GM12872 (cell line): ENCODE measurements around the gene GRIK1.

Source experiments
- TF ChIP-seq, protein P1 (sequence below): IDR thresholded peaks from 3 replicates; pipeline ENCODE4 v1.5.1; 2011; ENCODE audit warnings: low read depth, mild to moderate bottlenecking, low read length, moderate library complexity; ENCODE audit not compliant: insufficient read depth

The GRIK1 gene

GRCh38 chr21:29821230-29821629 is 118.6 kb downstream of the GRIK1 start:
- TF ChIP-seq, protein P1, sequence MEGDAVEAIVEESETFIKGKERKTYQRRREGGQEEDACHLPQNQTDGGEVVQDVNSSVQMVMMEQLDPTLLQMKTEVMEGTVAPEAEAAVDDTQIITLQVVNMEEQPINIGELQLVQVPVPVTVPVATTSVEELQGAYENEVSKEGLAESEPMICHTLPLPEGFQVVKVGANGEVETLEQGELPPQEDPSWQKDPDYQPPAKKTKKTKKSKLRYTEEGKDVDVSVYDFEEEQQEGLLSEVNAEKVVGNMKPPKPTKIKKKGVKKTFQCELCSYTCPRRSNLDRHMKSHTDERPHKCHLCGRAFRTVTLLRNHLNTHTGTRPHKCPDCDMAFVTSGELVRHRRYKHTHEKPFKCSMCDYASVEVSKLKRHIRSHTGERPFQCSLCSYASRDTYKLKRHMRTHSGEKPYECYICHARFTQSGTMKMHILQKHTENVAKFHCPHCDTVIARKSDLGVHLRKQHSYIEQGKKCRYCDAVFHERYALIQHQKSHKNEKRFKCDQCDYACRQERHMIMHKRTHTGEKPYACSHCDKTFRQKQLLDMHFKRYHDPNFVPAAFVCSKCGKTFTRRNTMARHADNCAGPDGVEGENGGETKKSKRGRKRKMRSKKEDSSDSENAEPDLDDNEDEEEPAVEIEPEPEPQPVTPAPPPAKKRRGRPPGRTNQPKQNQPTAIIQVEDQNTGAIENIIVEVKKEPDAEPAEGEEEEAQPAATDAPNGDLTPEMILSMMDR = no peak

DNA sequence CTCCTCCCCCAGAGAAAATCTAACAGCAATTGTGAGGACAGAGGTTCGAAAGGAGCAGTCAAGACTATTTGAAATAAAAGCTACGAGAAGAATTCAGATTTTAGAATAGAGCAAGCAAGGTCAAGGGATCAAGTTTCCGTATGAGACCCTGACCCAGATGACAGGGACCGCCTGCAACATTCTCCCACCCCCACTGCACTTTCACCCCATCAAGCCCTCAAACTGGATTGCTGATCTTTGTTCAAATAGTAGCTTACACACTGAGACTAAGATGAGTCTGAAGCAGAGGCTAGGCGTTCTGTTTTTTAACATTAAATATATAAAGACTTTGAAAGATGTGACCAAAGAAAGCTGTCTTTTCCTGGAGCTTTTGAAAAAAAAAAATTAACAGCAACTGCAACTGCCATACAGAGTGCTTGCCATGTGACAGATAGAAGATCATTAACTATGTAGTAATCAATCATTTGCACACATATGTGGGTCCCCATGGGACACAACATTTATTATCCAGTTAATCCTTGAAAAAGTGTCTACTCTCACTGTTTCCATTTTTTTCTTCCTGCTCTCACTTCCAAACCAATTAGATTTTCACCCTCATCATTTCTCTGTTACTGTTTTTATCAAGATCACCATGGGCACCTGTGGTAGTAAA is 120.0 kb downstream of the GRIK1 start:
- TF ChIP-seq, protein P1 = no peak

DNA sequence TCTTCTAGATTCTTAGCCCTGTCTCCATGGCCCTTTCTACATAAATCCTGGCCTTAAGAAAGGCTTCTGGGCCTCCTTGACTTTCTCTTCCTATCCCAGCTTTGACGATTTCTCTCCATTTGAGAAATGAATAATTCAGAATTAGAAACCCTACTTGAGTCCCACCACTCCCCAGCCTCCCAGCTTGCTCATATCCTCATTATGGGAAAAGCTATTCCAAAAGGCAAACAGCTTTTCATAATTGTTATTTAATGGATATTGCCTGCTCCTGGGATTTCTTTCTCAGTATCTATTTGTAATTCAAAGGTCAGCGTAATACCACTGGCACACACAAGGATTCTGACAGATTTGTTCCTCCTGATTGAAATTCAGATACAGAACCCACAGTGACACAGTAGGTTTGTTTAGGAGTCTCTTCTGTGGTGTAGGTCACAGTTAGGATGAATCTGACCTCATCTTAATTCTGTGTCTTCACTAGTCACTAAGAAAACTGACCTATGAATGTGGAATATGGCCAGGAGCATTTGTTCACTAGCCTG is 121.3 kb downstream of the GRIK1 start:
- TF ChIP-seq, protein P1 = no peak

DNA sequence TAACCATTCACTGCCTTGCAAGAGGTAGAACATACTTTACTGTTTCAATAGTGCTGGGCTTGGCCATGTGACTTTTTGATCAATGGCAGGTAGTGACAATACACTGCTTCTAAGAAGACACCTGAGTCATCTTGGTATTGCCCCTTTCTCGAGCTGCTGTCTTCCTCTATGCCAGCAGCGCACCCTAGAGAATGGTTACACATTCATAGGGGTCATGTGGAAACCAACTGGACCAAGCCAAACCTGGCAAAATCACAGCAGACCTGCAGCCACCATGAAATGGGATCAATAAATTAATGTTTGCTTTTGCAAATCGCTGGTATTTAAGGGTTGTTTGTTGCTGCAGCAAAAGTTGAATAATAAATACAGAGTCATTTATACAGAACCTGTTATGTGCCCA is 122.3 kb downstream of the GRIK1 start:
- TF ChIP-seq, protein P1 = no peak

GRCh38 chr21:29812947-29813346 is 126.8 kb downstream of the GRIK1 start:
- TF ChIP-seq, protein P1 = no peak

DNA sequence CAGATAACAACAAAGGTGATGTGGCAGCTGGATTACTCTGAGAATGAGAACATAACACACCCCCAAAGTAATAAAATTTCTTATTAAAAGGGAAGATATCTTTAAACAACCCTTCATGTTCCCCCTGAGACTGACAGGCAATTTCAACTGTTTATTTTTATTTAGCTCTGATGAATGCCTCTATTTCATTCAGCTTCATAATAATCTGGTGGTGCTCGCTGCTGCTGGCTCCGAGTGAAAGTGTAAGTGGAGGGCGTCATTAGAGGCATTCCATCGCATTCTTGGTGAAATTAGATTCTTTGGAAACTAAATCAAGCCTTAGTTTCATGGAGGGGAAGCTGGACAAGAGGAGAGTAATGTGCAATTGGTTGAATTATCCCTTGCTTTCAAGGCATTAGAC is 128.9 kb downstream of the GRIK1 start:
- TF ChIP-seq, protein P1 = no peak

GRCh38 chr21:29808153-29808552 is 131.6 kb downstream of the GRIK1 start:
- TF ChIP-seq, protein P1 = no peak
